CD4-positive, alpha-beta T cell treated with Interleukin-15 for 4 hours (primary cell): ENCODE measurements around the gene SH3BP1.

Experiments
- DNase-seq: peaks from one replicate; pipeline ENCODE4 v3.0.0-alpha.2; 2020; ENCODE audit warnings: low spot score

SH3BP1 gene

DNA sequence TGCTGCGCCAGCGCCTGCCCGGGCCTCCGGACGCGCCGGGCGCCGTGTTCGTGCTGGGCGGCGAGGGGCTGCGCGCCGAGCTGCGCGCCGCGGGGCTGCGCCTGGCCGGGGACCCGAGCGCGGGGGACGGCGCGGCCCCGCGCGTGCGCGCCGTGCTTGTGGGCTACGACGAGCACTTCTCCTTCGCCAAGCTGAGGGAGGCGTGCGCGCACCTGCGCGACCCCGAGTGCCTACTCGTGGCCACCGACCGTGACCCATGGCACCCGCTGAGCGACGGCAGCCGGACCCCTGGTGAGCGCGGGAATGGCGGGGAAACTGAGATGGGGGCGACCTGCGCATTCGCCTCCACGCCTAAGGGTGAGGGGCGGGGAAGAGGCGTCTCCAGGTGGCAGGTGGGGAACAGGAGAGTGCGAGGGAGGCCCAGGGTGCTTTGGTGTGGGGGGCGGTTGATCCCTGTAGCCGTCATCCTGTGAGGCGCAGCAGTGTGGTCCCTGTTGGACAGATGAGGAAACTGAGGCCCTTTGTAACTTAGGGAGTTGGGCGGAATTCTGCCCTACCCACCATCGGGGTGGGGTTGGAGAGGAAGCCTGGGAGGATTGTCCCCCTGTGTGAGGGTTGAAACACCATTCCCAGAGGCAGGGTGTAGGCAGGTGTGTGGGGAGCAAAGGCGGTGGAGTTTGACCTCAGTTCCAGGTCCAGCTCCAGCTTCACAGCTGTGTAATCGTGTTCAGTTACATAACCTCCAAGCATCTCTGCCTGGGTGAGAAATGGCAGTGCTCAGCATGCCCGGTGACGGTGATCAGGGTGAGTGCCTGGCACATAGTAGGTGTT lies 19.8 kb downstream of the SH3BP1 start:
- DNase-seq, result no peak

DNA sequence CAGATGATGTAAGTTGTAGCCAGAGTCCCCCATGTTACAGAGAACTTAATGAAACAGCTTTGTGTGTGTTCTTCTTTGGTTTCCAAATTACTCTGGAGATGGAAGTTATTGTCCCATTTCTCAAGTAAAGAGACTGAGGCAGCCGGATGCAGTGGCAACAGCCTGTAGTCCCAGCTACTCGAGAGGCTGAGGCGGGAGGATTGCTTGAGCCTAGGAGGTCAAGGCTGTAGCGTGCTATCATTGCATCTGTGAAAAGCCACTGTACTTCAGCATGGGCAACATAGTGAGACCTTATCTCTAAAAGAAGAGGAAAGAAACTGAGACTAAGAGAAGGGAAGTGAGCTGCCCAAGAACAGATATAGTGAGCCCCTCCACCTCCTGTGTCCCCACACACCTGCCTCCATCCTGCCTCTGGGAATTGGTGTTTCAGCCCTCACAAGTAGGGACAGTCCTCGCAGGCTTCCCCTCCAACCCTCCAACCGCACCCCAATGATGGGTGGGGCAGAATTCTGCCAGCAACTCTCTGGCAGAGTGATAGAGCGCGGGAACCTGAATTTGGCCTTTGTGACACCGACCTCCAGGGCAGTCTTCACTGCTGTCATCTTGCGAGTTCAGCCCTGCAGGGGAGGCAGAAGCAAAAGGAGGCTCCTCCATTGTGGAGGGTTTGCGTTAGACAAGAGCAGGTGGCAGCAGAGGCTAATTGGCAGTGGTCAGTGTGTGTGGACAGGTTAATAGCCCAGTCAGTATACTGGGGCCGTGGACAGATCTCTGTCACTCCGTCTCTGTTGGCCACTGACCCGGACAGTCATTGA lies 20.6 kb downstream of the SH3BP1 start:
- no peak for DNase-seq

DNA sequence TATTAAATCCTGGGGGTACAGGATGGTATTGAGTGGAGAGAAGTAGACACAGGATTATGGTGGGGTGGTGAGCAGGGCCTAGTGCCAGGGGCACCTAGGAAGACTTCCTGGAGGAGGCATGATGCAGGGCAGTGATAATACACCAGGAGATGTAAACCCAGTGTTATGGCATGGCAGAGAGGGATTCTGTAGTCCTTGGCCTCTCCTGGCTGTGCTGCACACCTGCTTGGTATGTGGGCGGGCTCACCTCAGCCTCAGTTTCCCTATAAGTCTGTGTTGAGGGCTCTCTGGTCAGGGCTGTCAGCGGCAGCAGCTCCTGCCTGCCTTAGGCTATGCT lies 21.2 kb downstream of the SH3BP1 start:
- DNase-seq, result no peak

DNA sequence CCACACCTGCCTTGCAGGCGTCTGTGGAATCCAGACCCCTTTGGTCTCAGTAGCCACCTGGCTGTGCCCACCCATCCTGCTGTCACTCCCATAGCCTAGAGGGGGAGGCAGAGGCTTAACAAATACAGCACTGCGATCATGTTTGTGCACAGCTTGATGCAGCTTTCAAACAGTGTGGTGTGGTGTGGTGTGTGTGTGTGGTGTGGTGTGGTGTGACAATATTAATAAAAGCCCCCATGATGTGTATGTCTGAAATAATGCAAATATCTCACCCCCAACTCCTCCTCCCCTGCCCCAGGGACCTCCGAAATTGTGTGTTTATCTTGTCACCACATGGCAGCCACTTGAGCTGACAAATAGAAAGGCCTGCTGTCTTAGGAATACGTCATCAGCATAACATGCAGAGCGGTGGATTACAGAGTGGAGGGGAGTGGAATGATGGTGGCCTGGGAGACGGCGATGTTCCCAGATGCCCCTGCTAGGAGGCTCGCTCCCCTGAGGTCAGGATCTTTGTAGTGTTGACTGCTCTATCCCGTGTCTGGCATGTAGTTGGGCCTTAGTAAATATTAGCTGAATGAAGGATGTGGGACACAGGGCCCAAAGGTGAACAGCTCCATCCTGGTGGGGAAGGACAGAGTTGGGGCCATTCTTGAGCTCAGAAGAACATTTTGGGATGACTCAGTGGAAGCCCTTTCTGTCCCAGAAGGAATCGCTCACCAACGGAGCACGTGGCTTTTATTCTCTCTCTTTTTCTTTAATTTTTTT lies 21.9 kb downstream of the SH3BP1 start:
- peak; percentile 43 for DNase-seq

DNA sequence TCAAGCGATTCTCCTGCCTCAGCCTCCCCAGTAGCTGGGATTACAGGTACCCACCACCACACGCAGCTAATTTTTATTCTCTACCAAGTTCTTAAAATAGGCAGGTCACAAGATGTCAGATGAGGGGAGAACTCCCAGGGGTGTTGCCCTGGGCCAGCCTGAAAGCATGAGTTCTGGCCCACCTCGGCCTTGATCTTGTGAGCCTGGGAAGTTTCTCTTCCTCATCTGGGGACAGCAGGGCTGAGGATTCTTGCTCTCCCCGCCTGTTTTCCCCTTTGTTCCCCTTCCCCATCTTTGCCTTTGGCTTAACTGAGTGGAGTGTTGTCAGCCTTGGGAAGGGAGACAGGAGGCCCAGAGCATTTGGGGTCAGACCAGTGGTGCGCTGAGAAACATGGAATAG lies 22.6 kb downstream of the SH3BP1 start:
- no peak for DNase-seq

DNA sequence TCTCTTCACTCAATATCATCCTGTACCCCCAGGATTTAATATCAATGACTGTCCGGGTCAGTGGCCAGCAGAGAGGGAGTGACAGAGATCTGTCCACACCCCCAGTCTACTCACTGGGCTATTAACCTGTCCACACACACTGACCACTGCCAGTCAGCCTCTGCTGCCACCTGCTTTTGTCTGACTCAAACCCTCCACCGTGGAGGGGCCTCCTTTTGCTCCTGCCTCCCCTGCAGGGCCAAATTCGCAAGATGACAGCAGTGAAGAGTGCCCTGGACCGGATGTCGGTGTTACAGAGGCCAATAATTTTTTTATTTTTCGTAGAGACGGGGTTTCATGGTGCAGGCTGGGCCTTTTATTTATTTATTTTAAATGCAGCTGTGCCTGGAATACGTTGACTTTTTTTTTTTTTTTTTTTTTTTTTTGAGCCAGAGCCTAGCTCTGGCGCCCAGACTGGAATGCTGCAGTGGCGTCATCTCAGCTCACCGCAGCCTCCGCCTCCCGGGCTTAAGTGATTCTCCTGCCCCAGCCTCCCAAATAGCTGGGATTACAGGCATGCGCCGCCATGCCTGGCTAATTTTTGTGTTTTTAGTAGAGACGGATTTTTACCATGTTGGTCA lies 24.2 kb downstream of the SH3BP1 start:
- DNase-seq, result no peak

DNA sequence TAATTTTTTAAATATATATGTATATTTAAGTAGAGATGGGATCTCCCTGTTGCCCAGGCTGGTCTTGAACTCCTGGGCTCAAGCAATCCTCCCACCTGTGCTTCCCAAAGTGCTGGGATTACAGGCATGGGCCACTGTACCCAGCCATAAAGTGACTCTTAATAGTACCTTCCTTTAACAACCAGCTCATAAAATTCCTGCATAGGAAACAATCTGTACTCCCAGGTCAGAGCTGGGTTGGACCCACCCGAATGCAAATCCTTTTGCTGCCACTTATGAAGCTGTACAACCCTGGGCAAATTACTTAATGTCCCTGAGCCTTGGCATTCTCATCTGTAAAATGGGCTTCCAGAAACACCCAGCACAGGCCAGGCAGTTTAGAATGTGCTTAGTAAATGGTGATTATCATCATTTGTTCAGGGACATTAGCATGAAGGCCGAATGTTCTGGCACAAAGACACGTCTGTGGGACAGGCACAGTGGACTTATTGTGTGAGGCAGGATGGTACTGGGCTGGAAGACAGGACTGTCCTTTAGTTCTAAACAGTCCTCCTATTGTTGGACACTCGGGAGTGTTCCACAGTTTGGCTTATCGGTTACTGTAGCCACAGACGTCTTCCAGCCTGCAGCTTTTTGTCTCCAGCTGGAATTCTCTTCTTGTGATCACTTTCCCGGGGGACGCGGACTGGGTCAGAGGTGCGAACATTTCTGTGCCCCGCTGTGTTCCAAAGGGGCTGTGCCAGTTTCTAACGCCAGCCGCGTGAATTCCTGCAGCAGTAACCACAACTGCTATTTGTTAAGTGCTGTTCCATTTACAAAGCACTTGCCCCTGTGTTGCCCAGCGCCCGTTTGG lies 25.0 kb downstream of the SH3BP1 start:
- DNase-seq, result no peak

DNA sequence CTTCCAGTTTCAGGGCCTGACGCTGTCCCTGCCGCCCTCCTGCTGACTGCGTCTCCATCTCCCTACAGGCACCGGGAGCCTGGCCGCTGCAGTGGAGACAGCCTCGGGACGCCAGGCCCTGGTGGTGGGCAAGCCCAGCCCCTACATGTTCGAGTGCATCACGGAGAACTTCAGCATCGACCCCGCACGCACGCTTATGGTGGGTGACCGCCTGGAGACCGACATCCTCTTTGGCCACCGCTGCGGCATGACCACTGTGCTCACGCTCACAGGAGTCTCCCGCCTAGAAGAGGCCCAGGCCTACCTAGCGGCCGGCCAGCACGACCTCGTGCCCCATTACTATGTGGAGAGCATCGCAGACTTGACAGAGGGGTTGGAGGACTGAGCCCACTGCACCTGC lies 26.0 kb downstream of the SH3BP1 start:
- DNase-seq, result no peak

DNA sequence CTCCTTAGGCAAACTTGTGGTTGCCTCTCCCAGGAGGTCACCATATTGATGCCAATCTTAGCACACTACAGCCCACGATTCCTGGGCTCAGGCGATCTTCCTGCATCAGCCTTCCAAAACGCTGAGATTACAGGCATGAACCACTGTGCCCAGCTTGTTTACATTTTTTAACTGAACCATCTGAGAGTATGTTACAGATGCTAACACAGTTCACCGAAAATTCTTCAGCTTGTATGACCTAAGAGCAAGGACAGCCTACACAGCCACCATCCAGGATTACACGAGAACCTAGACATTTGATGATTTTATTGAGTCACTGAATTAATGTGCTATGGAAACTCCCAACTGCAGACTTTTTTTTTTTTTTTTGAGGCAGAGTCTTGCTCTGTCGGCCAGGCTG lies 30.1 kb downstream of the SH3BP1 start:
- no peak for DNase-seq

DNA sequence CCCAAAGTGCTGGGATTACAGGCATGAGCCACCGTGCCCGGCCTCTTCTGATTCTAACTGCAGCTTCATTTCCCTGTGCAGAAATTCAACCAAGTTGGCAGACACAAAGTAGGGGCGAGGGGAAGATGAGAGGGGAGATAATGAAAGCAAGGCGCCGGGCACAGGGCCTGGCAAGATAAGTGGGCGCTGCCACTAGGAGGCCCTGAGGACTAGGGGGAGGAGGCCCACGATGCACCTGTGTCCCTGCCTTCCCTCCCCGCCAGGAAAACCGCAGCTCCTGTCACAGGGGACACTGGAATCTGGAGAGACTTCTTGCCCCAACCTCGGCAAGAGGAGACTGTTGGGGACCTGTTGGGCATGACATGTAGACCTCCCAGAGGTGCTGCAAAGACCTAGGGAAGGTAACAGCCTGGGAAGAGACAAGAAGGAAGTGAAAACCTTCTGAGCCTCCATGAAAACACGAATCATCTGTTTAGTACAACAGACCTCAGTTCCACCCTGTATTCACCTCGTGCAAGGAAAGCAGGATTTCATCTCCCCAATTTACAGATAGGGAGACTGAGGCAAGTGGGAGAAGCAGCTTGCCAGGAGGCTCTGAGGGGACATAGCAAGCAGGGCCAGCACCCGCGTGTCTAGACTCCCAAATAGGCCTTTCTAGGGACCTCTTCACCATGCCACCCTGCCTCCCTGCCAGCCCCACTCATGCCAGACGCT lies 32.9 kb downstream of the SH3BP1 start:
- no peak for DNase-seq

DNA sequence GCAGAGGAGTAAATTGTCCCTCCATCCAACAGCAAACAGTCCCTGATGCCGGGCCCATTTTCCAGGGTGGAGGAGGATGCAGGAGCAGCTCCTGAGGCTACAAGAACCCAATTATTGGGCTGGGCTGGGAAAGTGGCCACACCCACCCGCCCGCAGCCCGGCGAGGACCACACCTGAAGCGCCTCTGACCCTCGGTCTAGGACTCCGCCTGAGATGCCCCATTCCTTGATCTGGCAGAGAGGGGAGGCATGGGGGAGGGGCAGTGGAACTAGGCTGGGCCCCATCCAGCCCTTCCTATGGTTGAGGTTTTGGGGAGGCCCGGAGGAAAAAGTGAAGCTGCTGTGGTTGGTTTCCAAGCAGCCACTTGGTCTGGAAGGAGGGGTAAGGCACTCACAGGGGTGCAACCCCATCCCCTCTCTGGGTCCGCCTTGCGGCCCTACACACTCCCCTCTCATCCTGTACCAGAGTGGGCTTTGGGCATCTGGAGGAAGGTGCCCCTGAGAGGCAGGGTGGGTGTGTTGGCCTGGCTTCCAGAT lies 33.5 kb downstream of the SH3BP1 start:
- no peak for DNase-seq

DNA sequence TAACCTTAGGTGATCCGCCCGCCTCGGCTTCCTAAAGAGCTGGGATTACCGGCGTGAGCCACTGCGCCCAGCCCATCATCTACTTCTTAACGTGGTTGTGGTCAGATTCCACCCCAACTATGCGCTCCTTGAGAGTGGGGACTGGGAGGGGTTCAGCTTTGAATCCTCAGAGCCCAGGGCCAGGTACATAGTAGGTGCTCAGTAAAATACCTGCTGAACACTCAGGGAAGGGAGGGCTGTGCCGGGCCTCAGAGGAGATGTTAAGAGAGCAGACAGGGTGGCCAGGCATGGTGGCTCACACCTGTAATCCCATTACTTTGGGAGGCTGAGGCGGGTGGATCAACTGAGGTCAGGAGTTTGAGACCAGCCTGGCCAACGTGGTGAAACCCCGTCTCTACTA lies 34.8 kb downstream of the SH3BP1 start:
- DNase-seq, result no peak

DNA sequence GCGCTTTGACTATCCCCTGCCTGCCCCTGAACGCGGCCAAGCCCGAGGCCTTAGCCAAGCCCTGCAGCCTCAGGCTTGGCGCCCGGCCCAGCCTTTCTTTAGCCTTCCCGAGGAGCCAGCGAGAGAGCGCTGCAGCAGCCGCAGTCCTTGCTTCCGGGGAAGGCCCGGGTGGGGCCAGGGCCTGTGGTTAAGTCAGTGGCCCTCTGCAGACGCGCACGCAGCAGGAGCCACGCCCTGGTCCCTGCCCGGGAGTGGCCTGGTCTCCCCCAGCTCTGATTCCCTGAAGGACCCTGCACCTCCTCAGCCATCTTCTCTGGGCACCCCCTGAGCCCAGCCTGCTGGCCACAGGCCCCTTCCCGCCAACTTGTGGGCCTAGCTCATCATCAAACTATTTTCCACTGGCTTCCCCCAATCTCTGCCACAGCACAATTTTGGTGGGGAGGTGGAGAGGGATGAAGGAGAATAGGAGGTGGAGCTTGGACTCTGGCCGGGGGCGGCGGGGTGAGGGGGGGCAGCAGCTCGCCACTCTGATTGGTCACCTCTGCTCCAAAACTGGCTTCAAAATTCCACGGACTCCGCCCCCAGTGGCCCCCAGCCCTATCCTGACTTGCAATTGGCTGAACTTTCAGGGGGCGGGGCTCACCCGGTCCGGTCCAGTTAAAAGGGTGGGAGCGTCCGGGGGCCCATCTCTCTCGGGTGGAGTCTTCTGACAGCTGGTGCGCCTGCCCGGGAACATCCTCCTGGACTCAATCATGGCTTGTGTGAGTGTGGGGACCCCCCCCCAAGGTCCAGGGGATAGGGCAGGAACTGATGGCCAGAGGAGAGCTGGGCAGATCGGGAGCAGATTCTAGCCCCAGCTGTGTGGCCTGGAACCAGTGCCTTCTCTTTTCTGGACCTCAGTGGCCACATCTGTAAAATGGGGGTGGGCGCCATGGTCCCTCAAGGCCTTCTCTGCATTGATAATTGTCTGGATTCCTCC lies 35.8 kb downstream of the SH3BP1 start, which contains the start of gene LGALS1:
Gene LGALS1 (plus strand): TSS at position 686 of the 979 bp plus-strand sequence. CDS start 67 bp downstream, at position 753.
- DNase-seq, result peak; percentile 68

DNA sequence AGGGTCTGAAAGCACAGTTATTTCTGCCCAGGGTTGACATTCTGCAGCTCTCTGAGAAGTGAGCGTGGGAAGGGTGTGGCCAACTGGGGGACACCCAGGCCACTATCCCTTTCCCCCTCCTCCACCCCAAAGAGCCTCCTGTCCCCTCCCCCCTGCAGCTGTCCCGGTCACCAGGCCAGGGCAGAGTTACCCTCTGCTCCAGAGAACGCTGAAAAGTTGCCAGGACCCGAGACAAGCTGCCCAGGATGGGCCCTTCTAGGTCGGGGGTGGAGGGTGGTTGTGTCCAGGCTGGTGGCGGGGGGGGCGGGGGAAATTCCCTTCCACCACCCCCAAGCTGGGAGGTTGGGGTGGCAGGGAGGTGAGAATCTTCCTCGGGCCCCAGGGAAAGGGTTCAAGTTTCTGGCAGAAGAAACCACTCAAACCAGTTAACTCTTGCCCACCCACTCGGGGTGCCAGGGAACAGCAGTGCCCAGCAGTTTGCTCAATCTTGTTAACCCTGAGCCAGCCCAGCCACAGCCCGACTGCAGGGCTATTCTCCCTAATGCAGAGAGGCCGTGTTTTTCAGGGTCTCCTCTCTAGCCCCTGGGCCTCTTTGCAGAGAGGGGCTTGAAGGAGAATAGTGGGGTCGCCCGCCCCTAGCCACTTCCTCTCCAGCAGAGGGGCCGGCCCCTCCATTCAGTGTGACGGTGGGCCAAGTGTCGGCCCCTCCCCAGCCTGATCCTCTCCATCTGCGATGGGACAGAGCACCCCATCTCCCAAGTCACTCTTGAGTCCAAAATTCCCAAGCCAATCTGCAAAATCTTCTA lies 36.7 kb downstream of the SH3BP1 start:
- DNase-seq, result peak; percentile 30

DNA sequence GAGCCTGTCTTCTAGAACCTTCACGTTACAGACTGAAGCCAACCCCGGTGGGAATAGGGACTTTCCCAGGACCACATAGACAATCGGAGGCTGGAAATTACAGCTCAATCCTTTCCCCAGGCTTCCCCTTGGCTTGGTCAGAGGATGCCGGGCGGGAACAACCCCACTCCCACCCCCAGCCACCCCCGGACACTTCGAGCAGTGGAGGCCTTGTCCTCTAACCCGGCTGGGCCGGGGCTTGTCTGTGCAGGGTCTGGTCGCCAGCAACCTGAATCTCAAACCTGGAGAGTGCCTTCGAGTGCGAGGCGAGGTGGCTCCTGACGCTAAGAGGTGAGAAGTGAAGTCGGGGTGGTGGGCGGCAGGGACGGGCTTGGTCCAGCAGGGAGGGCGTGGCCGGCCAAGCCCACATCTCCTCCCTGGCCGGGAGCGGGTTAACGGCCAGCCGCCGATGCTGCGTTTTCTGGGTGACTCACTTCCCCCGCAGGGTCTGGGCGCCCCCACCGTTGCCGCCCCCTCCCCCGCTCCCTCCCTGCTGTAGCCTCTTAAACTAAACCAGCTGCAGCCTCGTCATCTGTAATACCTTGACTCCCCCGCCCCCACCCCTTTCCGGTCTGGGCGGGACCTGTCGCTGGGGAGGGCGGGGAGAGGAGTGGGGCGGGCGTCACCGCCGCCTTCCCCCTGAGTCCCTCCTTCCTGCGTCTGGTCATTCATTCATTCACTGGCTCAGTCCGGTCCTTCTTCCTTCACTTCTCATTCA lies 37.4 kb downstream of the SH3BP1 start:
- DNase-seq, result peak; percentile 95

DNA sequence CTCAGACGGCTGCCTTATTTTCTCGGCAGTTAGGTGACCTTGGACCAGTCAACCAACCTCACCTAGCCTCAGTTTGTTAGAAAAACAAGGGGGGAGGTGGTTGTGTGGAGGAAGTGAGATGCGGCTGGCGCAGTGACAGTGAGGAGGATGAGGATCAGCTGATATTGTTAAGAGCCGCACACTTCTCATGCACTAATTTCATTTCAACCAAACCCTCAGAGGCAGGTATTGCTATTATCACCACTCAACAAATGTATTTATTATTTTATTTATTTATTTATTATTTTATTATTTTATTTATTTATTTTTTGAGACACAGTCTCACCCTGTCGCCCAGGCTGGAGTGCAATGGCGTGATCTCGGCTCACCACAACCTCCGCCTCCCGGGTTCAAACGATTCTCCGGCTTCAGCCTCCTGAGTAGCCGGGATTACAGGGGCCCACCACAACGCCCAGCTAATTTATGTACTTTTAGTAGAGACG lies 38.1 kb downstream of the SH3BP1 start:
- DNase-seq, result no peak

DNA sequence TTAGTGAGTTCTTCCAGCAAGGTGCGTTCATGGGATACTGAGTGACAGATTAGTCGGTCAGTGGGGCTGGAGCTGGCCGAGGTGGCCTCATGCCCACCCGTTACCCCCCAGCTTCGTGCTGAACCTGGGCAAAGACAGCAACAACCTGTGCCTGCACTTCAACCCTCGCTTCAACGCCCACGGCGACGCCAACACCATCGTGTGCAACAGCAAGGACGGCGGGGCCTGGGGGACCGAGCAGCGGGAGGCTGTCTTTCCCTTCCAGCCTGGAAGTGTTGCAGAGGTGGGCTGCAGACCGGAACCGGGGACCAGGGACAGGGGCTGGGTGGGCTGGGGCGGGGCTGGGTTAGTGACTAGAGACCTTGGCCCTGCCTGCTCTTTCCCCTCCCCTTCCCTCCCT lies 38.9 kb downstream of the SH3BP1 start:
- DNase-seq, result no peak
